NCI-H226 (cell line): ENCODE results near the gene CD63.

ENCODE experiments used
- DNase-seq: peaks from one replicate; pipeline ENCODE4 v3.0.0-alpha.2; 2015

Gene CD63

DNA sequence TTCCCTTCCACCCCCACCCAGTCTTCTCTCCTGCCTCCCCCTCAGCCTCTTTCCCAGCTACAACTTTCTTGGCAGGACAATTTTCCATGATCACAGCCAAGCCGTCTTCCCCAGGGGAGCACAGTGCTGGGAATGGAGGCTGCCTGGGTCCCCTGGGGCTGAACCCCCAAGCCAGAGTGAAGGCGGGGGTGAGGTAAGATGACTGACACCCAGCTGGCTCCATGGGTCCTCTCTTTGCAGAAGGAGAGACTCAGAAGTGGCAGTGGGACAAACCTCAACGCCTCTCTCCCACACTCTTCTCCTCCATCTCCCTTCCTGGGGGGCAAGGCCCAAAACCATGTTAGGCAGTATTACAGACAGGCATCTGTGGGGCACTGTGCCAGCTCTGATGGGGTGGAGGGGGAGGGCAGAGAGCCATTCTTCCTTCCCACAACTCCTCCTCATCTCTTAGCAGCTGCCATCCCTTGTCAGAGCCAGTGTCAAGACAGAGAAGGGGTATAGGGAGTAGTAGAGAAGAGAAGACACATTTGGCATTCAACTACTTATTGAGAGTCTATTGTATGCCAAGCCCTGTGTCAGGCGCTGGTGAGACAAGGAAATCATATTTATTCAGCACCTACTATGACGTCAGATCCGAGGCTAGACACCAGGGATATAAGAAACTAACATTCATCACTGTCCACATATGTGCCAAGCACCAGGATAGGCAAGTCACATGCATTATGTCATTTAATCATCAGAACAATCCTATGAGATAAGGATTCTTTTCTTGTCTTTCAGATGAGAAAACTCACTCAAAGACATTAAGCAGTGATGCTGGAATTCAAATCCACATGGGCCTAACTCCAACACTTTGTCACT lies 24.7 kb downstream of the CD63 start:
- peak; percentile 18 for DNase-seq

DNA sequence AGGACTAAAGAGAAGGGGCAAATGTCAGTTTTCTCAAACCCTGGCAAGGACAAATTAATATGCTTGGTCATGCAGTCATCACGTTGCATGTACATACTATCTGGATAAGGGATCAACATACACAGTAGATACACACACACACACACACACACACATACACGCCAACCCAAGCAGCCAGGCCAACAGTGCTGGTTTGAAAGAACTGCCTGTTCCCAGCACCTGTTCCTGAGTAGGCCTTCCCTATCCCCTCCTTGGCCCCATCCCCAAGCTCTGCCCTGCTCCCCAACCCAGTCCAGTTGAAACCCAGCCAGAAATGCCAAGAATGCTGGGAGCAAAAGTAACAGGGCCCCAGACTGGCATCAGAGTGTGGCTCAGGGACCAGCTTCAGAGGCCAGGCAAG lies 25.5 kb downstream of the CD63 start:
- no peak for DNase-seq

DNA sequence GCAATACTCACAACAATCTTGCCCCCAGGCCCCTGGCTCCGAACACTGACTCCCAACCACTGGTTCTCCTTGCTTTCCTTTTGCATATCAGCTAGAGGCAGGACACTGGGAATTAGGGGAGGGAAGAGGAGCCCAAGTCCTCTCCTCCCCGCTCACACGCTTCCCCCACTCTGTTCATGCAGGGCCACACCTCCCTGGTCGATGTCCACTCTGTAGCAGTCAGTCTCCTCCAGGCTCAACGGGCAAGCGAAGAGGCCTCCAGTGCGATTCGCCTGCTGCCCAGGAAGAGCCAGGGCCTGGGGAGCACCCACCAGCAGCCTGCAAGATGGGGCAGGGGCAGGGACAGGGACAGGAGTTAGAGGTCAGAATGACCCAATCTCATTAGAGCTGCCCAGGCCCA lies 25.9 kb downstream of the CD63 start:
- no peak for DNase-seq

DNA sequence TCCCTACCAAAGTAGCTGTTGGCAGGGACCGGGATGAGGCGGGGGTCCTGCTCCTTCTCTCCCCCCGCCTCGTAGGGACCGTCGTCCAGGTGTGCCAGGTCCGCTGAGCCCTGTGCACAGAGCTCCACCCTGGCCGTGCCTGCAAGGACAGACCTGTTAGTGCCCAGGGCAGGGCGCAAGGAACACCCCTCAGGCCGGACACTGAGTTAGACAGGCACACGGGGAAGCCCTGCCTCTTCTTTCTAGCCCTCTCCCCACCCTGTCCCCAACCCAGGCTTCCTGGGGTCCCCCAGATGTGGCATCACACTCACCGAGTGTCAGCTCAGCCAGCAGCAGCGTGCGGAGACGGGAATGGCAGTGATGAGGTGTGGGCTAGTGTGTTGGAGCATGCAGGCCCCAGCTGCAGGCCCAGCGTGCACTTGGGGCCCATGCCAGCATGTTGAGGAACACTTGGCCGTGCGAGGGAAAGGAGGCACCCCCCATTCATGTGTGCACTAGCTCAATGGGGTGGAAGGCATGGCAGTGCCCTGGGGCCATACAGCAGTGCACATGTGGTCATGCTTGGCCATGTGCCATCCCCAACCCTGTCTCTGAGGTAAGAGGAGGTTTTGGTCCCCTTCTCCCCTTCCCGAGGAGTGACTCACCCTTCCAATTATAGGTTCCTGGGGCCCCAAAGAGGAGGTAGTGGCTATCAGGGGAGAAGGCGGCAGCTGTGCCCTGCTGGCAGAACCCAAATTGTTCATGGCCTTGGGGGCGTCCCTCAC lies 28.4 kb downstream of the CD63 start:
- DNase-seq: peak; percentile 31

DNA sequence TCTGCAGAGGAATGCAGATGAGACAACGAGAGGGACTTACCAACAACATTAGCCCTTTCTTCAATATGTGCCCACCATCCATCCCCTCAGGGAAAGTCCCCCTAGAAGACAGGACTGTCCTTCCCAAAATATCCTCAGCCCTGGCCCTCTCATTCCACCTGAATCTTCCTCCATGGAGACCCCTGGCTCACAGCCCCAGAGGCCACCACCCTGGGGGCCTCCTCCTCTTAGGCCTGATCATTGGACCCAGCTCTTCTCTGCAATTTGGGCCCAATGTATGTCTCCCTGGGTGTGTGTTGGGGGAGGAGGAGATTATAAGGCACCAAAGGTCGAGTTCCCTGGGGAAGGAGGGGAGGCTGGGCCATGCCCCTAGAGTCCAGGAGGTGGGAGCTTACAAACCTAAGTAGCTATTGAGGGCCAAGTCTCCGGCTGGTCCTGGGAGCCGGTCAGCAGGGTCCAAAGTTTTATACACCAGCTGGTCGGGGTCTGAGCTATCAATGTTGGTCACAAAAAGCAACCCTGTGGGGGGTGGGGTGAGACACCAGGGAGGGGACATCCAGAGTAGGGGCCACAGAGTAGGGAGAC lies 29.2 kb downstream of the CD63 start:
- DNase-seq: no peak

DNA sequence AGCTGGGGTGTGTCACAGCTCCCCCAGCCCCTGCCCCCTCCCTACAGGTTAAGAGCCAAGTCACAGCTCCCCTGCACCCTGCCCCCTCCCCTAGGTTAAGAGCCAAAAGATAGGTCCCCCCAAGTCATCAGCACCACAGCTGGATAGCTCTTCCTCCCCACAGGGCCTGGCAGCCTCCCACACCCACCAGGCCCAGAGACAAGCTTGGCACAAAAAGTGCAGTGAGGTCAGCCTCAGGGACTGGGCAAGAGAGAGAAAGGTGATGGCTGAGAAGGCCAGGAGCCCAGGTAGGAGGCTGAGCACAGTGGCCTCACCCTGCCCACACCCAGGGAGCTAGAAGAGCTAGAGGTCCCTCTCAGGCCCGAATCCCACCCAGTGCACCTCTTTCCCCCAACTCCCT lies 29.8 kb downstream of the CD63 start:
- no peak for DNase-seq

DNA sequence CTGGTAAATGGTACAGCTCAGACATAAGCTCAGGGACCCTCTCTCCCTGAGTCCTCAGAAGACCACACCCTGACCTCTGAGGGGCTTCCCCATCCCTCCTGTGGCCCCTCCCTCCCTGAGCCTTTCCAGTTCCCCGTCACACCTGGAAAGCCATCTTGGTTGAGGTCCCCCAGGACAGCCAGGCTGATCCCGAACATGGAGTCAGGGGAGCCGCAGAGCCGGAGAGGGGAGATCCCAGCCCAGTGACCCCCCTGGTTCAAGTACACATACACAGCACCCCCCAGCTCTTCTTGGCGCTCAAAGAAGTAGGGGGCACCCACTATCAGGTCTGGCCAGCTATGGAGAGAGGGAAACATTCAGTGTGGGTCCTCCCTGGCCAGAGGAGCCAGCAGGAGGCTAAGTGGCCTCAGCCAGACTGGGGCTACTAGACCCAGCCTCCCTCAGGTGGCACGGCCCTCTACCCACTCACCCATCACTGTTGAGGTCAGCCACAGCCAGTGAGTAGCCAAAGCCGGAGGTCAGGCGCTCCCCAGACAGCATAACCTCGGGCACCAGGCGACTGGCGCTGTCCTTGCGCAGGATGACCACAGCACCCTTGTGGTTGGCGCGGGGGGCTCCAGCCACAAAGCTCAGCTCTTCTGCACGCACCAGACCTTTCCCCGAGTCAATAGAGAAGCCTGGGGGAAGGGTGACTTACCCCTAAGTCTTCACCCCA lies 30.4 kb downstream of the CD63 start:
- DNase-seq: no peak

DNA sequence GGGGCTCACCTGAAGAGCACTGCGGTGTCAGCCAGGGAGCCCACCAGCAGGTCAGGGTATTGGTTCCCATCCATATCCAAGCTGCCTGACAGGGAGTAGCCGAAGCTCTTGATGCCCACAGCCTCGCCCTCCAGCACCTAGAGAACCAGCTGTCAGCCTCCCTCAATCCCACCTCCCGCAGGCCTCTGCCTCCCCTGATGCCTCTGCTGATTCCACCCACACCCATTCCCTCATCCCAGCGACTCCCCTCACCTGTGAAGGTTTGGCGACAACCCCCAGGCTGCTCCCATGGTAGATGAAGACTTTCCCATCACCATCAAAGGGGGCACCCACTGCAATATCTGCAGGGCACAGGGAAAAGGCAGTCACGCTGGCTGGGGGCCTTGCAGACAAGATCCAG lies 31.1 kb downstream of the CD63 start:
- no peak for DNase-seq

DNA sequence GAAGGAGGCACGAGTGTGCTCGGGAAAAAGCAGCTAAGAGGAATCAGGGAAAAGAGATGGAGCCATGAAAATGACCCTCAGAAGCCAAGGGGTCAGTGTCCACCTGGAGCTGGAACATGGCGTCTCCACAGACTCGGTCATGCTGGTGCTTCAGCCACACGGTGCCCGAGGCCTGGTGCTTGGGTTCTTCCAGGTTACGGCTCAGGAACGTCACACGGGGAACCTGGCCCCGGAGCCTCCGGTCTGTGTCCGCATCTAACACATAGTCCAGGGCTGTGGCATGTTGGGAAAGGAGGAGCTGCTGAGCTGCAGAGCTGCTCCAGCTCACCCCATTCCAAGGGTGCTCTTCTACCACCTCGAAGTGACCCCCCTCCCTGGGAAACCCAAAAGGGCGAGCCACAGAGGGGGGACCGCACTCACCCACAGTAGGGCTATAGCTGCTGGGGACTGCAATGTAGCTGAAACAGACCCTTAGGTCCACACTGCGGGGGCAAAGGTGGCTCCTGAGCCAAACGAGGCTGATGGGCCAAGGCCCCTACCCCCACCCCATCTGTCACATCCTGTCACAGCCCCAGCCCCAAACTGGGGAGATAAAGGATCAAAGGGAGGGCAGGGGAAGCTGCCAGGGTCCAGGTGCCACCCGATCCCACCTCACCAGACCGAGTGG lies 31.9 kb downstream of the CD63 start:
- no peak for DNase-seq

DNA sequence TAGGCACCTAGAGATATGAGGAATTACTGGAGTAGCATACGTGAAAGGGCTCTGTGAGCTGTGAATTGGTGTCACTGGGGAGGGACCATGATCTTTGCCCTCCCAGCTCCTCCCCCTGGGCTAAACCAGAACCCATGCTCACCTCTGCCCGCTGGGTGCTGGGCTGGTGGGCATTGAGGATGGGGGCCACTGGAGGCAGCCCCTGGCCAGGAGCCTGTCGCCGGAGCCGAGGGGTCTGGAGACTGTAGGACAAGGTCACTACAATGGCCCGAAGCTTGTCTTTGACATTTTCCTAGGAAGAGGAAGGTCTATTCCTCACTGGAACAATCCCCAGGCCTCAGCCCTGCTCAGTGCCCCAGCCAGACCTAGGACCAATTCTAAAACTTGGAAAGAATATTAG lies 32.7 kb downstream of the CD63 start:
- DNase-seq: no peak

DNA sequence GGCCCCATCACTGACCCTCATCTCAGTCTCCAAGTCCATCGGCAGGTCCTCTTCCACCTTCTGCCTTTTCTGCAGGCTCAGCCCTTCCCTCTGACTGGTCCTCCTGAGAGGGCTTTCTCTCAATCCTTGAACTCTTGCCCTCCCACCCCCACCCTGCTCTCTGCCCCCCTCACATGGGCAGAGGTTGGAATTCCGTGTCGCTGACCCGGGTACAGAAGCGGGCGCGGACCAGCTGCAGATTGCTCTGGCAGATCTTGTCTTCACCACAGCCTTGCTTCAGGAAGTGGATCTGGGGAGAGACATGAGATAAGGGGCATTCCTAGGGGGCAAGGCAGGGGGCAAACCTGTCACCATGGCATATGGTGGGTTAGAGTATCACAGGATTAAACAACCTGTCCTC lies 33.5 kb downstream of the CD63 start:
- no peak for DNase-seq

DNA sequence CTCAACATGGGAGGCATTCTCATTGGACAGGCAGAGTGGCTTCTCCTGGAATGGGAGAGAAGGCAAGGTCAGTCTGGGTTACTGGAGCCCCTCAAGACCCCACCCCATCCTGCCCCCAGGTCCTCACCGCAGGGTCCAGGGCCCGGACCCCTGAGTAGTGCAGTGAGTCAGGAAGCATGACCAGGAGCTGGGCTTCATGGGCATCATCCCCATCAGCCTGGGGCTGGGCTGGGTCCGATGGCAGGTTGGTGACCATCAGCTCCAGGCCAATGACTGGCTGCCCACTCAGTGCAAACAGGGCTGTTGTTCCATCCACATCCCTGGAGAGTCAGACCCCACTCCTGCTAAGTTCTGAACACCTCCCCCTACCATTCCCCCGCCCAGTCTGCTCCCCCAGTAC lies 34.2 kb downstream of the CD63 start:
- DNase-seq: no peak

DNA sequence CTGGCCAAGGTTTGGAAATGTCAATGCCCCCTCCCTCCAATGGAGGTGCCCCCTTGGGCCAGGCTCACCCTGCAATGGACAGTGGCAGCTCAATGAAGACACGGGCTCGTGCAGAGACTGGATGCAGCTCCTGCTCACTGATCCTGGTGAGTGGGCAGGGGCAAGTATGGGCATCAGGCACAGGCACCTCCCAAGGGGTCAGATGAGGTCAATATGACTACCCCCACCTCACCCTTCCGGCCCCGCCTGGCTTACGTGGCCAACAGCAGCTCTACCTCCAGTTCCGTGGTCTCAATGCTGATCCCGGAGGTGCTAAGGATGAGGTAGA lies 34.7 kb downstream of the CD63 start:
- DNase-seq: no peak

DNA sequence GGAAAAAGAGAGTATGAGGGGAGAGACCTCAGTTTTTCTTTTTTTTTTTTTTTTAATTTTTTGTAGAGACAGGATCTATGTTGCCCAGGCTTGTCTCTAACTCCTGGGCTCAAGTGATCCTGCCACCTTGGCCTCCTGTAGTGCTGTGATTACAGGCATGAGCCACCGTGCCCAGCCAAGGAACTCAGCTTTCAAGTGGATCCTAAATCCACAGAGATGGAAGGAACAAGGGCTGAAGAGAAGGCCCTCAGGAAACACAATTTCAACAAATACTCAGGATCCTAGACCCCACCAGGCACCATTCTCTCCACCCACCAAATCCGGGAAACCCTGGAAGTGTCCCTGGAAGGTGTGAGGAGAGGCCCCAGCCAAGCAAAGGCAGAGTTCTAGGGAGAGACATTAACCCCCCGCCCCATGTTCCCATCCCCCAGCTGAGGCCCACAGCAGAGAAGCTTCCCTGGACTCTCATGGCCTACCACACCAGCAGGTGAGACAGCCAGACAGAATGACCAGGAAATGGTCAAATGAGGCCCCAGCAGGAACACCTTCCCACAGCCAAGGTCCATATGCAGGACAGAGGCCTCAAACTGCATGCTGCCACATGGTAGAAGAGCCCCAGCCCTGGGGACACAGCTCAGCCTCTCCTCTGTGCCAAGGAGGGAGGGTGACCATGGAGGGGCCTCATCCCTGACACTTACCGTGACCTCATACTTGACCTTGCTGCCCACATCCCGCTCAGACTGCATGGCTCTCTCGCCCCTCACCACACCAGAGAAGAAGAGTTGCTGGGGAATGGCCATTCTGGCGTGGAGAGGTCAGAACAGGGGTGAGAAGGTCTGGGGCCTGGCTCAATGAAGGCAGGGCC lies 35.3 kb downstream of the CD63 start:
- DNase-seq: no peak

DNA sequence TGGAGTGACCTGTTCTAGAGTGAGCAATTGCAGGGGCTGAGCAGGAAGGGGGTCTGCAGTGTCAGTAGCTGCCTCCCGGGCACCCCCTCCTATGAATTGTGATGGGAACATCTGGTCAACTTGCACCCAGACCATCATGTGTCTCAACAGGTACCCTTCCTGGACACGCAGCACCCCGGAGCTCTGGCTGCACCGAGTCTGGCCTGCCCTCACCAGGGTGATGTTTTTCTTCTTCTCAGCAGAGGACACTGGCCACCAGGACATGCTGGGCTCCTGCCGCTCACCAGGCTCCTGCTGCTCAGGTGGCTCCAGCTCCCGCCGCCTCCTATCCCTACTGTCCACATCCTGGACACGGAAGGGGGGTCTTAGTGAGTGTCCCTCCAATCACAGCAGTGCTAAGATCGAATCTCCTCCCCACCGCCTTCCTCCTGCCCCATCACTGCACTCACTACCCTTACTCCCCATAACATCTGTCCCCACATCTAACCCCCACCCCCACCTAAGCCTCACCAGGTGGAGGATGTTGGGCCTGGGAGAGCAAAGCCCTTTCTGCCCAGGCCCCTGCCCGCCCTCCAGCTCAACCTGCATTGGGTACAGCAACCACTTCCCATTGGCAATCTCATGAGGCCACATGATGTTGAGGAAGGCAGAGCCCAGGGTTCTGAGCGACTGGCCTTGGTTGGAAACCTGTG lies 36.0 kb downstream of the CD63 start:
- no peak for DNase-seq

DNA sequence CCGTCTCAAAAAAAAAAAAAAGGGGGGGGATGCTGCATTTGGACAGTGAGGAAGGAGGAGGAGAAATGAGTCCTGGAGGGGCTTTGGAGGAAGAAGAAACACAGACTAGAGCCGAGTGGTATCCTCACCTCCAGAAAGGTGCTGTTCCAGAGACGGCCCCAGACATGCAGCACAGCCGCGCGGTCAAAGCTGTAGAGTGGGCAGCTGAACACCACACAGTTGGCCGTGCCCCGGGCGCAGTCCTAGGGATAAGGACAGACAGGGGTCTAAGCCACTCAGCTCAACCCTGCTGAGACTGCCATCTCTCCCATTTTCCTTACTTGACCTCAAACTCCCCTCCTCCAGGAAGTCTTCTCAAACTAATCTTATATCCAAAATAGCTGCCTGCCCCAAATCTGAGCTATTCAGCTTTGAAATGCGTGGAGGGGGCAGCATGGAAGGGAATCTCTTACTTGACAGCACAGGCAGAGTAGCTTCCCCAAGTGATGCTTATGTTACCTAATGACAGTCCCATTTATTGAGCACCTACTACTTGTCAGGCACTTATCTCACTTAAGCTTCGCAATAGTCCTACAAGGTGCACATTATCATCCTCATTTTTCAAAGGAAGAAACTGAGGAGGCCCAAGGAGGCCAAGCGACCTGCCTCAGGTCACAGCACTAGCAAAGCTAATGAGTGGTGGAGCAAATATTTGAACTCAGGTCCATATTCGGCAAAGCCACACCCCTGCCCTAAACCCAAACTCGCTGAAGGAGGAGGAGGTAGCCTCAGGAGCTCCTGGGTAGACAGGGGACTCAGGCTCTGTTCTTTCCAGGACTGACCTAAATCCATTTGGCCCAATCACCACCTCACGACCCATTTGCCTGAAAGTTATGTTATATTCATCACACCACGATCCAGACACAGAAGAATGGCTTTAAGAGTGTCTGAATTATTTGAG lies 39.8 kb downstream of the CD63 start:
- no peak for DNase-seq

DNA sequence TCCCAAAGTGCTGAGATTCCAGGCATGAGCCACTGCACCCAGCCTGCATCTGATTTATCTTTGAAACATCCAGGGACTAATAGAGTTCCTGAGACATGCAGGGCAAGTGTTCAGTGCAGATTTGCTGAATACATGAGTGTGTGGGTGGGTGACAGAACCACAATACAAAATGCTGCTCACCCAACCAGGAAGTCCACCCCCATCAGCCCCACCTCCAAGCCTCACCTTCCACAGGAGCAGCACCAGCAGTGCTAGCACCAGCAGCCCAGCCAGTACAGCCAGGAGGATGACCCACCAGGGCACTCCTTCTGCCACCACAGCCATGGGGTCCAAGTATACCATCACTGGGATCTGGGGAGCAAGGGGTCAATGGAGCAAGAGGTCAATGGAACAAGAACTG lies 41.1 kb downstream of the CD63 start:
- no peak for DNase-seq

DNA sequence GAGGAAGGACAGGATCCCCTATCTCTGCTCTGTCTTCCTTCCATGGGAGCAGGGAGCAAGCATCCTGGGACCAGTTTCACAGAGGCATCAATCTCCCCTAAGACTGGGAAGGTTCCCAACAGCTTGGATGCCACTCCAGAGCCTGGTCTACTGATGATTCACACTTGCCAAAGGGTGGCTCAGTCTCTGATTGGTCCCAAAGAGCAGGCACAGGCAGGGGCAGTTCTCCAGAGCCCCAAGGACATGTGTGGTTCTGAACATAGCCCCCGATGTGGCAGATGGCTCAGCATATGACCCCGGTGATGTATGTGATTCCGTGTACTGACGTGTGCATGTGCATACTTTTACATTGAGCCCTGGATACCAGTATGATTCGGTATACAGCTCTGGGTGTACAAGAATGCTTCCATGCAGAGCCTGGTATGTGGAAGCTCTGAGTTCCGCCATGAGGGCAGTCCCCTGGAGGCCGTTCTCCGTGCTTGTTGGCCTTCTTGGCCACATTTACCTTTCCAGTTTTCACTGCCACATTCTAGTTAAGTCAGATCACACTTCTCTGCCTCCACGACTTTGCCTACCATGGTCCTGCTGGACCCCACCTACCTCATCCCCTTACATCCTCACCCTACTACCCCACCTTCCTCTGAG lies 42.3 kb downstream of the CD63 start:
- DNase-seq: no peak

DNA sequence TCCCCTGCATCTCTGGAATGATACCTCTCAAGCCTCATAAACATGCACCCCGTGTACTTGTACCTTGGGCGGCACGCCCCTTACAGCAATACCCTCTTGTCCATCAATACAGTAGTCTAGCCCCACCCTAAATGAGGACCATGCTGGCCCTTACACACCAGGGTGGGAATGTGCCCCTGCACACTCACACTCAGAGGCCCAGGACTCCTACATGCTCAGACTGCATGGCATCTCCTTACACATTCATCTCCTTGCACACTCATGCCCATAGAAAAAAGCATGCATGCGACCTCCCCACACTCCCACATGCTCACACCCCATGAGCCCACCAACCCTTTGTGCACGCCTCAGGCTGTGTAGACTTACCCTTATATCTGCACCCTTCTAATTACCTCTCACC lies 43.1 kb downstream of the CD63 start:
- DNase-seq: no peak
